Sigmoid colon (tissue), 7 donors: ENCODE measurements around the gene CBX6. TPM values are rescaled to one million over a fixed set of nuclear protein-coding genes. Genes with fewer than 3 reads are reported as not detected.

Source experiments
- DNase-seq: peaks from one replicate; pipeline ENCODE4 v3.0.0-alpha.2; 2019
- H3K27ac ChIP-seq, 4 donors: fragments of 200-600 bp; sonication (generic); one replicate each; pipeline ENCODE4 v1.5.1; 2016 to 2019; ENCODE audit warnings: mild to moderate bottlenecking in 1 of 4
- H3K27me3 ChIP-seq, 3 donors: fragments of 200-600 bp; sonication (generic); one replicate each; pipeline ENCODE4 v1.5.1; 2019; ENCODE audit warnings: mild to moderate bottlenecking in 1 of 3
- H3K36me3 ChIP-seq, 4 donors: fragments of 200-600 bp; sonication (generic); one replicate each; pipeline ENCODE4 v1.5.1; 2016 to 2019
- H3K4me1 ChIP-seq, 4 donors: fragments of 200-600 bp; sonication (generic); one replicate each; pipeline ENCODE4 v1.5.1; 2017 to 2019
- H3K4me3 ChIP-seq, 4 donors: fragments of 200-600 bp; sonication (generic); one replicate each; pipeline ENCODE4 v1.5.1; 2017 to 2019; ENCODE audit warnings: mild to moderate bottlenecking in 2 of 4, moderate library complexity in 1 of 4
- H3K9me3 ChIP-seq, 4 donors: fragments of 200-600 bp in 3 of 4; sonication (generic) in 3 of 4; one replicate each; pipeline versions ENCODE4 v1.5.1 to v1.6.1; 2013 to 2019
- CTCF ChIP-seq, 4 experiments: fragments of 450-650 bp in 3 of 4; fragments of 200-600 bp in 1 of 4; IDR thresholded peaks; one replicate each; pipeline ENCODE4 v1.5.1; 2016 to 2019; ENCODE audit warnings: antibody characterized with exemption in 4 of 4, mild to moderate bottlenecking in 3 of 4, moderate library complexity in 2 of 4
- EP300 ChIP-seq, 4 donors: sonication (generic); formaldehyde crosslinking; IDR thresholded peaks; one replicate each; pipeline ENCODE4 v1.6.1; 2017; ENCODE audit warnings: antibody characterized with exemption in 4 of 4
- POLR2A ChIP-seq, 2 donors: fragments of 450-650 bp; IDR thresholded peaks; one replicate each; pipeline ENCODE4 v1.6.1; 2016; ENCODE audit warnings: antibody characterized with exemption in 2 of 2, mild to moderate bottlenecking in 2 of 2, moderate library complexity in 2 of 2
- POLR2AphosphoS5 ChIP-seq, 4 donors: sonication (generic); formaldehyde crosslinking; IDR thresholded peaks; one replicate each; pipeline ENCODE4 v1.6.1; 2017; ENCODE audit warnings: antibody characterized with exemption in 4 of 4
- WGBS, 2 donors: extraction: QIAGEN DNeasy Blood & Tissue Kit; methylation state at CpG; one replicate each; pipeline ENCODE4 v1.1.7; 2013; 5-methylcytosine and 5-hydroxymethylcytosine counted together
- intact Hi-C: fragments of 100-400 bp; cut with DNase I; formaldehyde crosslinking; loops from one replicate; pipeline ENCODE4 v1.15.1; 2023
- polyA plus RNA-seq, 3 donors: library from polyadenylated mRNA; stranded (reverse); fragments of 200-250 nt; gene quantifications; one replicate each; pipeline ENCODE4 v1.2.3, GENCODE V29; 2013
- total RNA-seq, 4 donors: library from RNA; depleted of rRNA; stranded (reverse); fragments of >200 nt; gene quantifications; one replicate each; pipeline ENCODE4 v1.1.0, GENCODE V29; 2016
- donor health status: healthy with polysubstance abuse.
- donor health status: Bipolar disorder and iron deficiency.
- donor health status: healthy.

Gene CBX6
- total and polyA plus RNA-seq, 7 donors = 4.2 to 90.6 (median 47.2) TPM

DNA sequence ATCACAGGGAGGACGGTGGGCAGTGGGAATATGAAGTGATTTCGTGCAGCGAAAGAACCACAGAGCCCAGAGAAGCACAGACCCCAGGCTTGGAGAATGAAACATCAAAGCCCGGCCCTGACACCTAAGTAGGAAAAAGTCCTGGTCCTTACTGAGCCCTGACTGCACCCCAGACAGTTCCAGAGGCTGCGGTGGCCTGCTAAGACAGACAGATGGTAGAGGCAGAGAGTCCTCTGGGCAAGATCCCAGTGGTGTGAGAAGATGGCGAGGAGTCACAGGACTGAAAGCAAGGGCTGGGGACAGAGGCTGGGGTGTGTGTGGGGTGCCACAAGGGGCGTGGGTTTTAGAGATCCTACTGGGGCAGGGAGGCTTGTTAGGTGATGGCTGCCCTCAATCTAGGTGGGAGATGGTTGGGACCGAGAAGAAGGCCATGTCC is 3.7 kb downstream of the CBX6 start:
- Histone ChIP-seq H3K27me3 (no peaks in the 10 kb centered on the region), H3K4me1 (peaks cover 0 to 84% (median 78%) of the 10 kb centered on the region in 4 donors), H3K27ac (no peak overlapping the region), H3K36me3 (peaks cover 17 to 46% (median 24%) of the 10 kb centered on the region in 4 donors), H3K4me3 (no peak overlapping the region), H3K9me3 (no peaks in the 10 kb centered on the region)
- peak; percentile 50 for DNase-seq
- TF ChIP-seq POLR2AphosphoS5 (IDR thresholded peaks at IDR 0.05) (no peak), EP300 (IDR thresholded peaks at IDR 0.05) (no peak), CTCF (IDR thresholded peaks at IDR 0.05) (no peak), POLR2A (IDR thresholded peaks at IDR 0.05) (no peak)
- intact Hi-C loops = no loop called here
- WGBS, 2 donors = 89 to 93% methylated on average over 8 of the region's 8 CpGs

DNA sequence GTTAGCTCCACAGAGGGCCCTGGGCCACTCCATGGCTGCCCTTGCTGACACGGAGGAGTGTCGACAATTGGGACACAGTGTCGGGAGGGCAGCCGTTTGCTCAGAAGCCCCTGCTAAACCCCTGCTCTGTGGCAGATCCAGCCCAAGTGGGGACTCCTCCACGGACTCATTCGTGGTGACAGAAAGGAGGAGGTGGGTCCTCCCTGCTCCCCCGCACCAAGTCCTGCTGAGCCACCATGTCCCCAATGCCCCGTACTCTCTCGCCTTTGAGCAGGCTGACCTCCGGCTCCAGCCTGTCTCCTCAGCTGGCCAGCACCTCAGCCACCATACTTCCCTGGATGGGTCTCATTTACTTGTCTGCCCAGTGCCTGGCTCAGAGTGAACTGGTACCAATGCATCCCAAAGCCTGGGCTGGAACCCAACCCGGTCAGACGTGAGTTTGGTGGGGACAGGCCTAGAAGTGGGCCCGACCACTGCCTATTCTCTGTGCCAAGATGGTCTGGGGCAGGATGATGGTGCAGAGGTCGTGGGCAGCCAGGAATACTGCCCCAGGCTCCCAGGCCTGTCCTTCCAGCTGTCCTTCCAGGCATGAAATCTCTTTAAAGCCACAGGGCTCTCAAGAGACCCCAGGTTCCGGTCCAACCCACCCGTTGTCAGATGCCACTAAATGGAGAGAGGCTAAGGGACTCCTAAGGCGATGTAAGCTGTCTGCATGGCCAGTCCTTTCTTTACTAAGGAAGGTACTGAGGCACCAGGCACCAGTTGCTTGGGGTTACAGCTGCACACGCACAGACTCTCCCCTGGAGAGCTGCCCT is 4.3 kb downstream of the CBX6 start:
- DNase-seq = peak; percentile 64

GRCh38 chr22:38867124-38867455 is 4.9 kb downstream of the CBX6 start:
- Histone ChIP-seq H3K27ac (no peak overlapping the region), H3K36me3 (peaks cover 17 to 46% (median 24%) of the 10 kb centered on the region in 4 donors), H3K27me3 (no peaks in the 10 kb centered on the region), H3K4me3 (no peak overlapping the region), H3K9me3 (no peaks in the 10 kb centered on the region), H3K4me1 (peaks cover 0 to 91% (median 86%) of the 10 kb centered on the region in 4 donors)
- no peak for TF ChIP-seq POLR2A (IDR thresholded peaks at IDR 0.05)
- TF ChIP-seq CTCF (IDR thresholded peaks at IDR 0.05) = no peak
- no peak for TF ChIP-seq EP300 (IDR thresholded peaks at IDR 0.05)
- TF ChIP-seq POLR2AphosphoS5 (IDR thresholded peaks at IDR 0.05) = no peak
- intact Hi-C loops = no loop called here
- 89 to 93% methylated on average over 13 of the region's 13 CpGs for WGBS, 2 donors
- no peak for DNase-seq

More for the DNA sequence above, 4.3 kb downstream of the CBX6 start:
- Histone ChIP-seq H3K27ac (no peak overlapping the region), H3K36me3 (peaks cover 17 to 46% (median 24%) of the 10 kb centered on the region in 4 donors), H3K27me3 (no peaks in the 10 kb centered on the region), H3K4me3 (no peak overlapping the region), H3K9me3 (no peaks in the 10 kb centered on the region), H3K4me1 (peaks cover 0 to 86% (median 82%) of the 10 kb centered on the region in 4 donors)
- WGBS, 2 donors = 94 to 95% methylated on average over 18 of the region's 18 CpGs
- TF ChIP-seq EP300 (IDR thresholded peaks at IDR 0.05) = no peak
- TF ChIP-seq CTCF (IDR thresholded peaks at IDR 0.05) = no peak
- TF ChIP-seq POLR2AphosphoS5 (IDR thresholded peaks at IDR 0.05) = no peak
- no peak for TF ChIP-seq POLR2A (IDR thresholded peaks at IDR 0.05)
- intact Hi-C loops = no loop called here

DNA sequence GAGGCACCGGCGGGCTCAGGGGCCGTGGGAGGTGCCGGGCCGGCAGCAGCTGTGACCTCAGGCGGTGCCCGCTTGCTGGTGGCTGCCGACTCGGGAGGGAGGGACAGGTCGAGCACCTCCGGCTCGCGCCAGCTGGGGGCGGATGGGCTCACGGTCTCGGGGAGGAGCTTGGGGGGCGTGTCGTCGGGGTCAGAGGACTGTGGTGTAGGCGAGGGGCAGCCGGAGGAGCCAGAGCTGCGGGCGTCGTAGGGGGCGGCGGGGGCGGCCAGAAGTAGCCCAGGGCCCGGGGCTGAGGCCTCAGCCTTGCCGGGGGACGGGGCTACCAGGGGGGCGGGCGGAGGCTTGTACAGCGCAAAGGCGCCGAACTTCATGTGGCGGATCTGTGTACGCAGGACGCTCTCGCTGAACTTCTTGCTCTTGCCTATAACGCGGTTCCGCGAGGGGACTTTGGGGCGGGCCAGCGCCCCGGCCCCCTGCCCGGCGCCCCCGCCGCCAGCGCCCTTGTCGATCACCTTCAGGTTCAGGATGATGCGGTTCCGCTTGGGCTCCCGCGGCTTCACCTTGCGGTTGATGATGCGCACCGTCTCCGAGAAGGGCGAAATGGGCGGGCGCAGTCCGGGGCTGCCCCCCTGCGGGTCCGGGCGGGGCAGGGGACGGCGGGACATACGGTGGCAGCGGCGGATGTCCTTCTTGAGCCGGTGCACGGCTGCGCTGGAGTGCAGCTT is 5.5 kb downstream of the CBX6 start:
- Histone ChIP-seq H3K36me3 (peaks cover 17 to 46% (median 24%) of the 10 kb centered on the region in 4 donors), H3K4me3 (no peak overlapping the region), H3K4me1 (peaks cover 0 to 97% (median 92%) of the 10 kb centered on the region in 4 donors), H3K27me3 (no peaks in the 10 kb centered on the region), H3K9me3 (no peaks in the 10 kb centered on the region), H3K27ac (peak overlapping the region; percentile 66 to 81 (median 67))
- intact Hi-C loops = no loop called here
- 88 to 91% methylated on average over 75 of the region's 75 CpGs for WGBS, 2 donors
- TF ChIP-seq CTCF (IDR thresholded peaks at IDR 0.05) = no peak
- TF ChIP-seq POLR2AphosphoS5 (IDR thresholded peaks at IDR 0.05) = no peak
- TF ChIP-seq POLR2A (IDR thresholded peaks at IDR 0.05) = no peak
- TF ChIP-seq EP300 (IDR thresholded peaks at IDR 0.05) = no peak
- DNase-seq = peak; percentile 64
